HG03432 (cell line): ENCODE data around the gene DNAJC15.

Experiments used
- ATAC-seq: cut with Tn5 transposase; IDR thresholded peaks from one replicate; pipeline ENCODE4 v1.9.1; 2021; ENCODE audit warnings: mild to moderate bottlenecking, moderate library complexity; ENCODE audit not compliant: unreplicated experiment

The DNAJC15 gene

GRCh38 chr13:43080199-43080598, 56.8 kb downstream of the DNAJC15 start:
- no peak for ATAC-seq

- ATAC-seq, result no peak
These were observed 58.5 kb downstream of the DNAJC15 start for GRCh38 chr13:43081866-43082265.

GRCh38 chr13:43083750-43084149, 60.4 kb downstream of the DNAJC15 start:
- ATAC-seq, result no peak

GRCh38 chr13:43085545-43085944, 62.2 kb downstream of the DNAJC15 start:
- ATAC-seq, result no peak

GRCh38 chr13:43086181-43086580, 62.8 kb downstream of the DNAJC15 start:
- ATAC-seq, result no peak

GRCh38 chr13:43088093-43088511, 64.7 kb downstream of the DNAJC15 start:
- ATAC-seq, result no peak

GRCh38 chr13:43089912-43090498, 66.6 kb downstream of the DNAJC15 start:
- ATAC-seq, result no peak

GRCh38 chr13:43094901-43095300, 71.5 kb downstream of the DNAJC15 start:
- peak; percentile 95 for ATAC-seq

GRCh38 chr13:43095771-43096719, 72.7 kb downstream of the DNAJC15 start:
- ATAC-seq, result no peak

- ATAC-seq, result peak; percentile 51
These were observed 77.3 kb downstream of the DNAJC15 start for GRCh38 chr13:43100667-43101066.

GRCh38 chr13:43102304-43102703, 78.9 kb downstream of the DNAJC15 start:
- ATAC-seq, result no peak

GRCh38 chr13:43107780-43108179, 84.4 kb downstream of the DNAJC15 start:
- ATAC-seq, result no peak

- no peak for ATAC-seq
These were observed 86.7 kb downstream of the DNAJC15 start for GRCh38 chr13:43110036-43110435.

GRCh38 chr13:43110658-43111057, 87.3 kb downstream of the DNAJC15 start:
- no peak for ATAC-seq

GRCh38 chr13:43111559-43112400, 88.4 kb downstream of the DNAJC15 start:
- ATAC-seq, result no peak

- no peak for ATAC-seq
These were observed 90.2 kb downstream of the DNAJC15 start for GRCh38 chr13:43113603-43114002.

GRCh38 chr13:43114504-43114903, 91.1 kb downstream of the DNAJC15 start:
- no peak for ATAC-seq

- no peak for ATAC-seq
These were observed 91.8 kb downstream of the DNAJC15 start for GRCh38 chr13:43115141-43115540.

- ATAC-seq, result no peak
These were observed 92.9 kb downstream of the DNAJC15 start for GRCh38 chr13:43116242-43116641.

GRCh38 chr13:43118521-43118920, 95.1 kb downstream of the DNAJC15 start:
- ATAC-seq, result no peak

- no peak for ATAC-seq
These were observed 95.8 kb downstream of the DNAJC15 start for GRCh38 chr13:43119206-43119605.
